ENCODE measurements around the gene ZNF433.

ZNF433 gene

DNA sequence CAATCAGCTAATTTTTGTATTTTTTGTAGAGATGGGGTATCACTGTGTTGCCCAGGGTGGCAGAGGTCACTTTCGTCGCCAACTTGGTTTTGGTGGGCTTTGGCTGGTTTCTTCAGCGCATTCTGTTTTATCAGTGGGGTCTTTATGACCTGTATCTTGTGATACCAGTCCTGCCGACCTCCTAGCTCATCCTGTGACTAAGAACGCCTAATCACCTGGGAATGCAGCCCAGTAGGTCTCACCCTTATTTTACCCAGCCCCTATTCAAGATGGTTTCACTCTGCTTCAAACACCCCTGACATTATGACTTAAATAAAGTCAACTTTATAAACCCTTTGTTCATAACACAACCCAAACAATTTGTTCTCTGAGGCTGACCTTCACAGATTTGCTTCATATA lies 20.3 kb upstream of the ZNF433 start:
- H3K4me3 ChIP-seq (ENCODE audit: low read depth, low read length): no peak overlapping the region
- TF ChIP-seq, protein P1, sequence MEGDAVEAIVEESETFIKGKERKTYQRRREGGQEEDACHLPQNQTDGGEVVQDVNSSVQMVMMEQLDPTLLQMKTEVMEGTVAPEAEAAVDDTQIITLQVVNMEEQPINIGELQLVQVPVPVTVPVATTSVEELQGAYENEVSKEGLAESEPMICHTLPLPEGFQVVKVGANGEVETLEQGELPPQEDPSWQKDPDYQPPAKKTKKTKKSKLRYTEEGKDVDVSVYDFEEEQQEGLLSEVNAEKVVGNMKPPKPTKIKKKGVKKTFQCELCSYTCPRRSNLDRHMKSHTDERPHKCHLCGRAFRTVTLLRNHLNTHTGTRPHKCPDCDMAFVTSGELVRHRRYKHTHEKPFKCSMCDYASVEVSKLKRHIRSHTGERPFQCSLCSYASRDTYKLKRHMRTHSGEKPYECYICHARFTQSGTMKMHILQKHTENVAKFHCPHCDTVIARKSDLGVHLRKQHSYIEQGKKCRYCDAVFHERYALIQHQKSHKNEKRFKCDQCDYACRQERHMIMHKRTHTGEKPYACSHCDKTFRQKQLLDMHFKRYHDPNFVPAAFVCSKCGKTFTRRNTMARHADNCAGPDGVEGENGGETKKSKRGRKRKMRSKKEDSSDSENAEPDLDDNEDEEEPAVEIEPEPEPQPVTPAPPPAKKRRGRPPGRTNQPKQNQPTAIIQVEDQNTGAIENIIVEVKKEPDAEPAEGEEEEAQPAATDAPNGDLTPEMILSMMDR (IDR thresholded peaks at IDR 0.05; ENCODE audit: low read depth, low read length): no peak
- H3K9me3 ChIP-seq (ENCODE audit: severe bottlenecking): no peaks in the 10 kb centered on the region
- DNase-seq: no peak
- no peak overlapping the region for H3K27ac ChIP-seq
- H3K36me3 ChIP-seq: no peaks in the 10 kb centered on the region
- no peaks in the 10 kb centered on the region for H3K27me3 ChIP-seq (ENCODE audit: insufficient read depth, low read depth, severe bottlenecking)

DNA sequence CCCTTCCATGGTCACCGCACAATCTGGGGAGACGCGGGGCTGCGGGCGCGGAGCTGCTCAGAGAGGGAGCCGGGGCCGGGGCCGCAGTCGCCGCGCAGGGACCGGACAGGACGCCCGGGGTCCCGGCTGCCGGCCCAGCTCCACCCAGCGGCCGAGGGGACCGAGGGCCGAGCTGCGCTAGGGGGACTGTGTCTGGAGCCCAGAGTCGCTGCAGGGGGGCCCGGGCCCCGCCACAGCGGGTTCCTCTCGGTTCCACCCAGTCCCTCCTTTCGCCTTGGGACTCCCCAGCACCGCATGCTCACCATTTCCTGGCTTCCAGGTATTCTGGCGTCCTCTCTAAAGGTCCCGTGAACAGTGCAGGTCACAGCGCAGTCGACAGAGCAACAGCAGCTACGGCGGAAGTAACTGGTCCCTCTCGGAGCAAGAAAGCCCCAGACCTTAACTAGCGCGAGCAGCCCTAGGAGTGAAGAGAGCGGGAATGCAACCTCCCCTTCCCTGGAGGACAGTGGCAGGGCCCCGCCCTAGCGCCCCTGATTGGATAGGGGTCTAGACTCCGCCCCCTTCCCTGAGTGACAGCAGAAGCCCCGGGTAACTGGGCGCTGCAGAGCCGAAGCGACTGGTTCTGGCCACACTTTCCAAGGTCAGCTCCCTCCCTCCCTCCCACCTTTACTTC lies 17.2 kb upstream of the ZNF433 start, which contains the start of gene ZNF878:
Gene ZNF878 (minus strand): TSS at position 465 of the 673 bp plus-strand sequence. CDS start 160 bp downstream, at position 305.
- H3K4me3 ChIP-seq (ENCODE audit: low read depth, low read length): peak within 1 kb of the TSS; percentile 77
- no peaks in the 10 kb centered on the region for H3K27me3 ChIP-seq (ENCODE audit: insufficient read depth, low read depth, severe bottlenecking)
- DNase-seq: peak; percentile 99
- TF ChIP-seq, protein P1 (IDR thresholded peaks at IDR 0.05; ENCODE audit: low read depth, low read length): peak; percentile 36
- no peaks in the 10 kb centered on the region for H3K9me3 ChIP-seq (ENCODE audit: severe bottlenecking)
- 0 out of 2 replicates have a peak, but pooled peaks cover 3% of the 10 kb centered on the region for H3K36me3 ChIP-seq
- peak within 1 kb of the TSS; percentile 88 for H3K27ac ChIP-seq

DNA sequence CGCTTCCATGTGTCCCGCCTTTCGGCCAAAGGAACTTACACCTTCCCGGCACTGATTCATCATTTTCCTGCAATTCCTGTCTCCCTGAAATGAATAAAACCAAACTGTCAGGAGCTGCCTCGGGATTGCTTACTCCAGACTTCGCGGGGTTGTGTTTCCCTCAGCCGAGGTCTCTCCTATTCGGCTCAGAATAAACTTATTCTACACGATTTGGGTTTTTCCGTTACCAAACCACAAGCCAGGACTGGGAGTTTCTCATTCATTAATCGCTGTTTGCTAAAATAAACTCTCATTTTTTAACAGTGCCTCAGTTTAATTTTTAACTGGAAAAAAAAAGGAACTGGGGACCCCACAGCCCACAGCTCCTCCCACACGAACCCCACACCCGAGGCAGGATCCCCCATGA lies 16.6 kb upstream of the ZNF433 start:
- no peaks in the 10 kb centered on the region for H3K27me3 ChIP-seq (ENCODE audit: insufficient read depth, low read depth, severe bottlenecking)
- peak overlapping the region; percentile 88 for H3K27ac ChIP-seq
- peak overlapping the region; percentile 77 for H3K4me3 ChIP-seq (ENCODE audit: low read depth, low read length)
- peak; percentile 12 for DNase-seq
- 0 out of 2 replicates have a peak, but pooled peaks cover 3% of the 10 kb centered on the region for H3K36me3 ChIP-seq
- TF ChIP-seq, protein P1 (IDR thresholded peaks at IDR 0.05; ENCODE audit: low read depth, low read length): no peak
- H3K9me3 ChIP-seq (ENCODE audit: severe bottlenecking): no peaks in the 10 kb centered on the region

DNA sequence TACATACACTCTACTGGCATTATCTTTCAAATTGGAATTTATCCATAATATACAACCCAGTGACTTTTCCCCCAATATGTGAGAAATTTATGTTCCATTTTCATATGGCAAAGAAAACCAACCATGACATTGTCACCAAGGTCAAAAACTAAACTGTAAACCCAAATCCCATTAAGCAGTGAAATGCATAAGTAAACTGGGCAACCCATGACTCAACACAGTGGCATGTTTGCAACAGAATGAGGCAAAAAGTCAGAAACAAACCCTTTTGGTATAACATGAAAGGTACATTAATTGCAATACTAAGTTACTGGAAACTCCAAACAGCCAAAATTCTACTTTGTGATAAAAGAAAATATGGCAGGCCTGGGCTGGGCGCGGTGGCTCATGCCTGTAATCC lies 12.4 kb upstream of the ZNF433 start:
- Histone ChIP-seq H3K4me3 (ENCODE audit: low read depth, low read length) (no peak overlapping the region), H3K9me3 (ENCODE audit: severe bottlenecking) (peaks cover 28% of the 10 kb centered on the region), H3K36me3 (peaks cover 35% of the 10 kb centered on the region), H3K27ac (no peak overlapping the region), H3K27me3 (ENCODE audit: insufficient read depth, low read depth, severe bottlenecking) (no peaks in the 10 kb centered on the region)
- TF ChIP-seq, protein P1 (IDR thresholded peaks at IDR 0.05; ENCODE audit: low read depth, low read length): no peak
- no peak for DNase-seq

DNA sequence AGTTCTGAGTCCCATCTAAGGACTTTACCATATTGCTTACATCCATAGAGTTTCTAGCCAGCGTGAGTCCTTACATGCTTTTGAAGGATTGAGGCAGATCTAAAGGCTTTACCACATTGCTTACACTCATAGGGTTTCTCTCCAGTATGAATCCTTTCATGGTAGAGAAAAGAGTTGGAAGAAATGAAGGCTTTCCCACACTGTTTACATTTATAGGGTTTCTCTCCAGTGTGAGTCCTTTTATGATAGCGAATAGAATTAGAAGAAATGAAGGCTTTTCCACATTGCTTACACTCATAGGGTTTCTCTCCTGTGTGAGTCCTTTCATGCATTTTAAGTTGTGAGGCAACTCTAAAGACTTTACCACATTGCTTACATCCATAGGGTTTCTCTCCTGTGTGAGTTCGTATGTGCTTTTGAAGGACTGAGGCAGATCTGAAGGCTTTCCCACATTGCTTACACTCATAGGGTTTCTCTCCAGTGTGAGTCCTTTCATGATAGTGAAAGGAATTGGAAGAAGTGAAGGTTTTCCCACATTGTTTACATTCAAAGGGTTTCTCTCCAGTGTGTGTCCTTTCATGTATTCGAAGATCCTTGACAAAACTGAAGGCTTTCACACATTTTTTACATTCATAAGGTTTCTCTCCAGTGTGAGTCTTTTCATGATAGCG lies 8.4 kb upstream of the ZNF433 start:
- Histone ChIP-seq H3K9me3 (ENCODE audit: severe bottlenecking) (peaks cover 28% of the 10 kb centered on the region), H3K4me3 (ENCODE audit: low read depth, low read length) (no peak overlapping the region), H3K27ac (no peak overlapping the region), H3K27me3 (ENCODE audit: insufficient read depth, low read depth, severe bottlenecking) (no peaks in the 10 kb centered on the region), H3K36me3 (peaks cover 32% of the 10 kb centered on the region)
- no peak for DNase-seq
- TF ChIP-seq, protein P1 (IDR thresholded peaks at IDR 0.05; ENCODE audit: low read depth, low read length): no peak
